ENCODE measurements around the gene SLC46A1. TPM values are rescaled to one million over a fixed set of nuclear protein-coding genes. Genes with fewer than 3 reads are reported as not detected.

The SLC46A1 gene
- polyA plus RNA-seq, 1 donor: 13.7 TPM

DNA sequence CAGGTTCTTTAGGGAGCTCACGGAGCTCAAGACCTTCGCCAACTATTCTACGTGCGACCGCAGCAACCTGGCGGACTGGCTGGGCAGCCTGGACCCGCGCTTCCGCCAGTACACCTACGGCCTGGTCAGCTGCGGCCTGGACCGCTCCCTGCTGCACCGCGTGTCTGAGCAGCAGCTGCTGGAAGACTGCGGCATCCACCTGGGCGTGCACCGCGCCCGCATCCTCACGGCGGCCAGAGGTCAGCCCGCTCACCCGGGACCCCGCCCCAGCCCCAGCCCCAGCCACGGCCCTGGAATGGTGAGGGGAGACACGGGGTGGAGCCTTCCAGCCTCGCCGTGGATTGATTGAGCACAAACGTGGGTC lies 21.0 kb downstream of the SLC46A1 start:
- WGBS (ENCODE audit: insufficient coverage, low lambda C conversion rate): no CpG with 5 or more reads among the region's 29 CpGs
- peak overlapping the region; percentile 64 for H3K4me3 ChIP-seq (ENCODE audit: low read length)
- H3K27ac ChIP-seq (ENCODE audit: low read length): peak overlapping the region; percentile 83
- DNase-seq: peak in 1 of 2 donors; percentile 54
- peaks cover 48% of the 10 kb centered on the region for H3K4me1 ChIP-seq (ENCODE audit: control insufficient read depth, insufficient read depth, low read length)
- H3K9me3 ChIP-seq (ENCODE audit: control insufficient read depth, low read depth, low read length): no peaks in the 10 kb centered on the region
- peaks cover 14% of the 10 kb centered on the region for H3K36me3 ChIP-seq (ENCODE audit: control insufficient read depth, insufficient read depth, low read length)
- peaks cover 8% of the 10 kb centered on the region for H3K27me3 ChIP-seq (ENCODE audit: control insufficient read depth, insufficient read depth, low read length)

DNA sequence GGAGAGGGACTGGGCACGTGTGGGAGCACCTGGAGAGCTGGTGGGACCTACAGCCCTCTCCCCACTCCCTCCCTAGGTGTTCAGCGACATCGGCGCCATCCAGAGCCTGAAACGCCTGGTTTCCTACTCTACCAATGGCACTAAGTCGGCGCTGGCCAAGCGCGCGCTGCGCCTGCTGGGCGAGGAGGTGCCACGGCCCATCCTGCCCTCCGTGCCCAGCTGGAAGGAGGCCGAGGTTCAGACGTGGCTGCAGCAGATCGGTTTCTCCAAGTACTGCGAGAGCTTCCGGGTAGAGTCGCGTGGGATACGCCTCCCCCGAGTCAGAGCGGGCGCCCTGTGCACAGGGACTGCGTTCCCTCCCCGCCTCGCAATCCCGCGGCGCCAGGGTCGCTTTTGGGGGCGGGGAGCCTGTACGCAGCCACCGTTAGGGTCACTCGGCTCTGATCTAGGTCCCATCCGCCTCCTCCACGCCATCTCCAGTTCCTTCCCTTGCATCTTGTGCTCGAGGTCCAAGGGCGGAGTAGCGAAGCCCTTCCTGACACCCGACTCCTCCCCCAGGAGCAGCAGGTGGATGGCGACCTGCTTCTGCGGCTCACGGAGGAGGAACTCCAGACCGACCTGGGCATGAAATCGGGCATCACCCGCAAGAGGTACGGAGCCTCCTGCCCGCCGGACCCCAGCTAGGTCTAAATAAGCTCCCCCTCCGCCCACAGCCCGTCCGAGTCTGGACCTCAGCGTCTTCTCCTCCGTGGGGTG lies 21.6 kb downstream of the SLC46A1 start:
- H3K36me3 ChIP-seq (ENCODE audit: control insufficient read depth, insufficient read depth, low read length): peaks cover 12% of the 10 kb centered on the region
- no CpG with 5 or more reads among the region's 56 CpGs for WGBS (ENCODE audit: insufficient coverage, low lambda C conversion rate)
- H3K4me3 ChIP-seq (ENCODE audit: low read length): peak overlapping the region; percentile 64
- DNase-seq: peak; percentile 76 to 91
- peaks cover 8% of the 10 kb centered on the region for H3K27me3 ChIP-seq (ENCODE audit: control insufficient read depth, insufficient read depth, low read length)
- H3K4me1 ChIP-seq (ENCODE audit: control insufficient read depth, insufficient read depth, low read length): peaks cover 45% of the 10 kb centered on the region
- H3K27ac ChIP-seq (ENCODE audit: low read length): peak overlapping the region; percentile 83
- no peaks in the 10 kb centered on the region for H3K9me3 ChIP-seq (ENCODE audit: control insufficient read depth, low read depth, low read length)

DNA sequence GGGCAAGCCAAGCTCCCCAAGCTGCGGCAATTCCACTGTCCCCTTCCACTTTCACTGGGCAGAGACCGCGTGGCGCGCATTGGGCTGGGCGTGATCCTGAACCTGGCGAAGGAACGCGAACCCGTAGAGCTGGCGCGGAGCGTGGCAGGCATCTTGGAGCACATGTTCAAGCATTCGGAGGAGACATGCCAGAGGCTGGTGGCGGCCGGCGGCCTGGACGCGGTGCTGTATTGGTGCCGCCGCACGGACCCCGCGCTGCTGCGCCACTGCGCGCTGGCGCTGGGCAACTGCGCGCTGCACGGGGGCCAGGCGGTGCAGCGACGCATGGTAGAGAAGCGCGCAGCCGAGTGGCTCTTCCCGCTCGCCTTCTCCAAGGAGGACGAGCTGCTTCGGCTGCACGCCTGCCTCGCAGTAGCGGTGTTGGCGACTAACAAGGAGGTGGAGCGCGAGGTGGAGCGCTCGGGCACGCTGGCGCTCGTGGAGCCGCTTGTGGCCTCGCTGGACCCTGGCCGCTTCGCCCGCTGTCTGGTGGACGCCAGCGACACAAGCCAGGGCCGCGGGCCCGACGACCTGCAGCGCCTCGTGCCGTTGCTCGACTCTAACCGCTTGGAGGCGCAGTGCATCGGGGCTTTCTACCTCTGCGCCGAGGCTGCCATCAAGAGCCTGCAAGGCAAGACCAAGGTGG lies 24.7 kb downstream of the SLC46A1 start:
- Histone ChIP-seq H3K9me3 (ENCODE audit: control insufficient read depth, low read depth, low read length) (no peaks in the 10 kb centered on the region), H3K4me1 (ENCODE audit: control insufficient read depth, insufficient read depth, low read length) (peaks cover 37% of the 10 kb centered on the region), H3K27me3 (ENCODE audit: control insufficient read depth, insufficient read depth, low read length) (peaks cover 8% of the 10 kb centered on the region), H3K27ac (ENCODE audit: low read length) (no peak overlapping the region), H3K36me3 (ENCODE audit: control insufficient read depth, insufficient read depth, low read length) (no peaks in the 10 kb centered on the region), H3K4me3 (ENCODE audit: low read length) (no peak overlapping the region)
- peak in 1 of 2 donors; percentile 72 for DNase-seq
- no CpG with 5 or more reads among the region's 72 CpGs for WGBS (ENCODE audit: insufficient coverage, low lambda C conversion rate)

DNA sequence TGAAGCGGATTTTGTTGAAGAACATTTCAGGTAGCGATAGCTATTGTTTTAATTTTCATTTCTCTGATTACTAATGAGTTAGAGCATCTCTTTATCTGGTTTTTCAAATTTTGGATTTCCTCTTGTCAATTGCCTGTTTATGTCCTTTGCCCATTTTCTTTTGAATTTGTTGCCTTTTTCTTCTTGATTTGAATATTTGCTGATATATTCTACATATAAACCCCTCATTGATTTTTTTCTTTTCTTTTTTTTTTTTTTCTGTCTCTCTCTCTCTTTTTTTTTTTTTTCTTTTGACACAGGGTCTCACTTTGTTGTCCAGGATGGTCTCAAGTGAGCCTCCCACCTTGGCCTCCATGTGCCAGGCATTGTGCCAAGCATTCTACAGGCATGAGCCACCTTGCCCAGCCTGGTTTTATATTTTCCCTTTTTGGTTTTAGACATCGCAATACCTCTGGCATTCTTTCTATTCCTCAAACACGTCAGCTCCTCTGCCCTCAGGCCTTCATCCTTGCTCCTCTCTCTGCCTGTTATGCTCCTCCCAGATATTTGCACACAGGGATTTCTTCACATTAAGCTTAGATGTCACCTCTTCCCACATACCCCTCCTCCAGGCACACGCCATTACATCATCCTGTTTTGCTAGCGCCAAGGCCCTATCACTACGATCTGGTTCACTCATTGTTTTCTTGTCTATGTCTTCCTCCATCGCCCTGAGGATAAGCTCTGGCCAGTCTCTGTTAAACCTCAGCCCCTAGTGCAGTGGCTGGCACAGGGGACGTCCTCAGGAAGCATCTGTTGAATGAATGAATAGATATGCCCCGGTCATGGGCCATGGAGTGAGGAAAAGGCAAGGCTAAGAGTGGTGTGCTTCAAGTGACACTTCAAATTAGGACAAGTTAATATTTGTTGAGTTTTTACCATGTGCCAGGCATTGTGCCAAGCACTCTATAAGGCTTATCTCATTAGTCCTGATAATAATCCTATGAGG lies 25.9 kb downstream of the SLC46A1 start:
- DNase-seq: no peak
- Histone ChIP-seq H3K27me3 (ENCODE audit: control insufficient read depth, insufficient read depth, low read length) (peaks cover 8% of the 10 kb centered on the region), H3K27ac (ENCODE audit: low read length) (no peak overlapping the region), H3K9me3 (ENCODE audit: control insufficient read depth, low read depth, low read length) (no peaks in the 10 kb centered on the region), H3K36me3 (ENCODE audit: control insufficient read depth, insufficient read depth, low read length) (no peaks in the 10 kb centered on the region), H3K4me3 (ENCODE audit: low read length) (no peak overlapping the region), H3K4me1 (ENCODE audit: control insufficient read depth, insufficient read depth, low read length) (peaks cover 29% of the 10 kb centered on the region)
- WGBS (ENCODE audit: insufficient coverage, low lambda C conversion rate): 76% methylated on average over 3 of the region's 10 CpGs

DNA sequence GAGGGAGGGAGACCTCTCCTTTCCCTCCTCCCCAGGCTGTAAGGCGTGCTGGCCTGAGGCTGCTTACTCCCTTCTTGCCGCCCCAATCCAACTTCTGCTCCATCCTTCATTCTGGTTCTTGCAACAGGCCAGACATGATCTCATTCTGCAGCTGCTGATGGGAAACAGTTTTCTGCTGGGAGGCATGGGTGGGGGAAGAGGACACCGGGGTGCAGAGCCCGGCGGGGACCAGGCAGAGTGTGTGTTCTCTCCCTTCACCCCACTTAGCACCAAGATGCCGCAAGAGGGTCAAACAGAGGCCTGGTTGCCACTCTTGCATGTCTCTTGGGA lies 33.1 kb downstream of the SLC46A1 start:
- no peak overlapping the region for H3K27ac ChIP-seq (ENCODE audit: low read length)
- no peak for DNase-seq
- no peaks in the 10 kb centered on the region for H3K36me3 ChIP-seq (ENCODE audit: control insufficient read depth, insufficient read depth, low read length)
- H3K9me3 ChIP-seq (ENCODE audit: control insufficient read depth, low read depth, low read length): no peaks in the 10 kb centered on the region
- WGBS (ENCODE audit: insufficient coverage, low lambda C conversion rate): no CpG with 5 or more reads among the region's 6 CpGs
- H3K4me1 ChIP-seq (ENCODE audit: control insufficient read depth, insufficient read depth, low read length): peaks cover 35% of the 10 kb centered on the region
- H3K4me3 ChIP-seq (ENCODE audit: low read length): no peak overlapping the region
- H3K27me3 ChIP-seq (ENCODE audit: control insufficient read depth, insufficient read depth, low read length): peaks cover 4% of the 10 kb centered on the region

DNA sequence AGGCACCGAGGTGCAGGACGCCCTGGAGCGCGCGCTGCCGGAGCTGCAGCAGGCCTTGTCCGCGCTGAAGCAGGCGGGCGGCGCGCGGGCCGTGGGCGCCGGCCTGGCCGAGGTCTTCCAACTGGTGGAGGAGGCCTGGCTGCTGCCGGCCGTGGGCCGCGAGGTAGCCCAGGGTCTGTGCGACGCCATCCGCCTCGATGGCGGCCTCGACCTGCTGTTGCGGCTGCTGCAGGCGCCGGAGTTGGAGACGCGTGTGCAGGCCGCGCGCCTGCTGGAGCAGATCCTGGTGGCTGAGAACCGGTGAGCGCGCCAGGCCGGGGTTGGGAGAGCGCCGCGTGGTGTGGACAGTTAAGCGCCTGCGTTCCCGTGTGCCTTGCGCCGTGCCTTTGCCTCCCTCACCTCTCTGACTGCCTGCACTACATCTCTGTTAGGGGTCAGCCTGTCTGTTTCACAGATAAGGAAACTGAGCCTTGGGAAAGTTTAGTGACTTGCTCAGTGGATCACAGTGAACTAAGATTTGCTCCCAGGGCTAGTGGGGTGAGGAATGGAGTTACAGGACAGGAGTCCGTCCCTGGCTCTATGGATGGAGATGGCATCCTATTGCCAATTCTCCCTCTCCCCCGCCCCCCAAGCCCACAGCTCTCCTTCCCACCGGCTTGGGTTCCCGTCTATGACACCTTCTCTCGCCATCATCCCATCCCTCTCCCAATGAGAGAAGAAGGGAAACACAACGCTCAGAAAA lies 33.6 kb downstream of the SLC46A1 start:
- Histone ChIP-seq H3K27me3 (ENCODE audit: control insufficient read depth, insufficient read depth, low read length) (peaks cover 4% of the 10 kb centered on the region), H3K4me3 (ENCODE audit: low read length) (peak overlapping the region; percentile 21), H3K4me1 (ENCODE audit: control insufficient read depth, insufficient read depth, low read length) (peaks cover 38% of the 10 kb centered on the region), H3K27ac (ENCODE audit: low read length) (no peak overlapping the region), H3K9me3 (ENCODE audit: control insufficient read depth, low read depth, low read length) (no peaks in the 10 kb centered on the region), H3K36me3 (ENCODE audit: control insufficient read depth, insufficient read depth, low read length) (no peaks in the 10 kb centered on the region)
- no CpG with 5 or more reads among the region's 53 CpGs for WGBS (ENCODE audit: insufficient coverage, low lambda C conversion rate)
- DNase-seq: no peak

DNA sequence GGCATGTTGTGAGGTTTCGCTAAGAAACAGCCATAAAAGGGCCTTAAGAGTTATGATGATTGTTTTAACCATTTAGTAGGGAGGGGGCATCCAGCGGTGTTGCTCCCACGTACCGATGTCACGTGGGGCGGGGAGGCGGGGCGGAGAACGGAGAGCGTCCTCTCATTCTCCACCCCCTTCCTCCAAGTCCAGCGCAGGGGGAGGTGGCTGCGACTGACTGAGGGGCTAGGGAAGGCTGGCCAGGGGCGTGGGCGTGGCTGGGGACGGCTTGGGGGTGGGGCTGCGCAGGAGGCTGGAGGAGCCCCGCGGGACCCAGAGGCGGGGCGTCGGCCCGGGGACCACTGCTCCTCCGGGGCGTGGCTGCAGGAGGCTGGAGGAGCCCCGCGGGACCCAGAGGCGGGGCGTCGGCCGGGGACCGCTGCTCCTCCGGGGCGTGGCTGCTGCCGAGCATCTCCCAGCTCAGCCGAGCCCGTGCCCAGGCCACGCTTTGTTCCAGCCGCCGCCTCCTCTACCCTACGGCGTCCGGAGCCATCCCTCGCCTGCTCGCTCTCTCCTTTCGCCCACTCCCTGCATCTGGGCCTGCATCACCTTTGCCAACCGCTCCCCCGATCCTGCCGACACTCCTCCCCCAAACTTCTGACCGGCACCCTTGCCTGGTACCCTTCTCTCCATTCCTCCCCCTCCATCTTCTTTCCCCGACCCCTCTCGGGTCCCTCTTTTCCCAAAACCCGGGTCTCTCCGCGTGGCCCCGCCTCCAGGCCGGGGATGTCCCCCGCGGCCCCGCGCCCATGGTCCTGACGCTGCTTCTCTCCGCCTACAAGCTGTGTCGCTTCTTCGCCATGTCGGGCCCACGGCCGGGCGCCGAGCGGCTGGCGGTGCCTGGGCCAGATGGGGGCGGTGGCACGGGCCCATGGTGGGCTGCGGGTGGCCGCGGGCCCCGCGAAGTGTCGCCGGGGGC lies 34.5 kb downstream of the SLC46A1 start, which contains the start of gene SARM1:
Gene SARM1, plus strand, starts transcription at position 450 of the 958 bp plus-strand sequence. Its CDS starts 339 bp downstream, at position 789.
- Histone ChIP-seq H3K4me1 (ENCODE audit: control insufficient read depth, insufficient read depth, low read length) (peaks cover 38% of the 10 kb centered on the region), H3K9me3 (ENCODE audit: control insufficient read depth, low read depth, low read length) (no peaks in the 10 kb centered on the region), H3K27ac (ENCODE audit: low read length) (peak within 1 kb of the TSS; percentile 20), H3K4me3 (ENCODE audit: low read length) (peak within 1 kb of the TSS; percentile 40), H3K36me3 (ENCODE audit: control insufficient read depth, insufficient read depth, low read length) (no peaks in the 10 kb centered on the region), H3K27me3 (ENCODE audit: control insufficient read depth, insufficient read depth, low read length) (peaks cover 4% of the 10 kb centered on the region)
- DNase-seq: peak; percentile 78
- 0% methylated on average over 1 of the region's 80 CpGs for whole genome bisulfite sequencing (ENCODE audit: insufficient coverage, low lambda C conversion rate)

DNA sequence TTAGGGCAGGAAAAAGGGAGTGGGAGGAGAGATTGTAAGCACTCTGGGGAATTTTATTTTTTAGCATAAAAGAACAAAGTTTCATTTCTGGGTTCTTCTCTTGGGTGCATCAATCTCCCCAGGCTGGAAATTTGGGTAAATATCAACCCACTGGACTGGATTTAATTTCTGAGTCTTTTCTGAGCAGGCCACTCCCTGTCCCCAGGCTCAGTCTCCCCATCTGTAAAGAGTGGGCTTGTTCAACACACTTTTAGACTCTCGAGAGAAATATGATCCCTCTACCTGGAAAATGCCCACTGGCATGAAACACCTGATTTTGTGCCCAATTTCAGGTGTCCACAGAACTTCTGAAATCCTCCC lies 35.3 kb downstream of the SLC46A1 start:
- H3K27me3 ChIP-seq (ENCODE audit: control insufficient read depth, insufficient read depth, low read length): peaks cover 4% of the 10 kb centered on the region
- no peak overlapping the region for H3K4me3 ChIP-seq (ENCODE audit: low read length)
- no peaks in the 10 kb centered on the region for H3K9me3 ChIP-seq (ENCODE audit: control insufficient read depth, low read depth, low read length)
- peak overlapping the region; percentile 20 for H3K27ac ChIP-seq (ENCODE audit: low read length)
- peaks cover 38% of the 10 kb centered on the region for H3K4me1 ChIP-seq (ENCODE audit: control insufficient read depth, insufficient read depth, low read length)
- no peak for DNase-seq
- no CpG with 5 or more reads among the region's 1 CpG for WGBS (ENCODE audit: insufficient coverage, low lambda C conversion rate)
- no peaks in the 10 kb centered on the region for H3K36me3 ChIP-seq (ENCODE audit: control insufficient read depth, insufficient read depth, low read length)
